Hepatocyte (in vitro differentiated cells): ENCODE results near the gene KY. TPM values are rescaled to one million over a fixed set of nuclear protein-coding genes. Genes with fewer than 3 reads are reported as not detected.

ENCODE experiments used
- DNase-seq: peaks from one replicate; pipeline ENCODE4 v3.0.0-alpha.2; 2016; ENCODE audit warnings: low spot score
- H2AFZ ChIP-seq: fragments of 200-600 bp; sonication (generic); 2 replicates; pipeline ENCODE4 v1.6.0; 2016; ENCODE audit warnings: antibody characterized with exemption, mild to moderate bottlenecking
- H3K27ac ChIP-seq: fragments of 200-600 bp; sonication (generic); 2 replicates; pipeline ENCODE4 v1.5.1; 2016; ENCODE audit warnings: mild to moderate bottlenecking
- H3K27me3 ChIP-seq: fragments of 200-600 bp; sonication (generic); 2 replicates; pipeline ENCODE4 v1.6.1; 2016
- H3K36me3 ChIP-seq: fragments of 200-600 bp; sonication (generic); replicated peaks from 2 replicates; pipeline ENCODE4 v1.5.1; 2016; ENCODE audit warnings: low read depth; ENCODE audit not compliant: insufficient read depth
- H3K4me1 ChIP-seq: fragments of 200-600 bp; sonication (generic); 2 replicates; pipeline ENCODE4 v1.5.1; 2016; ENCODE audit warnings: mild to moderate bottlenecking, moderate library complexity; ENCODE audit not compliant: insufficient read depth
- H3K4me2 ChIP-seq: fragments of 200-600 bp; sonication (generic); 2 replicates; pipeline ENCODE4 v1.6.0; 2016
- H3K4me3 ChIP-seq: fragments of 200-600 bp; sonication (generic); 2 replicates; pipeline ENCODE4 v1.5.1; 2016; ENCODE audit warnings: mild to moderate bottlenecking
- H3K79me2 ChIP-seq: fragments of 200-600 bp; sonication (generic); 2 replicates; pipeline ENCODE4 v1.6.0; 2017; ENCODE audit warnings: mild to moderate bottlenecking
- H3K9me2 ChIP-seq: fragments of 200-600 bp; sonication (generic); replicated peaks from 2 replicates; pipeline ENCODE4 v1.6.0; 2017; ENCODE audit warnings: mild to moderate bottlenecking; ENCODE audit not compliant: insufficient read depth
- H3K9me3 ChIP-seq: fragments of 200-600 bp; sonication (generic); 2 replicates; pipeline ENCODE4 v1.5.1; 2016; ENCODE audit warnings: low read depth, mild to moderate bottlenecking
- H4K20me1 ChIP-seq: fragments of 200-600 bp; sonication (generic); 2 replicates; pipeline ENCODE4 v1.6.0; 2016; ENCODE audit warnings: mild to moderate bottlenecking; ENCODE audit not compliant: insufficient read depth, poor library complexity, severe bottlenecking
- EZH2 ChIP-seq: fragments of 200-600 bp; sonication (generic); IDR thresholded peaks from 2 replicates; pipeline ENCODE4 v1.6.1; 2016; ENCODE audit warnings: antibody characterized with exemption, mild to moderate bottlenecking, borderline replicate concordance
- EZH2phosphoT487 ChIP-seq: fragments of 200-600 bp; sonication (generic); IDR thresholded peaks from one replicate; pipeline ENCODE4 v1.6.1; 2018; ENCODE audit warnings: antibody characterized with exemption, mild to moderate bottlenecking, low read depth, moderate library complexity; ENCODE audit not compliant: unreplicated experiment, severe bottlenecking
- WGBS: methylation state at CpG from one replicate; pipeline ENCODE4 v1.1.6; 2016; ENCODE audit warnings: low lambda C conversion rate; ENCODE audit errors: missing lambda C conversion rate; 5-methylcytosine and 5-hydroxymethylcytosine counted together
- polyA plus RNA-seq: library from polyadenylated mRNA; unstranded; fragments of >200 nt; fragmentation: Nextera tagmentation; extraction: Ambion mirVana; gene quantifications from 2 replicates; pipeline ENCODE4 v1.2.1, GENCODE V29; 2016
- total RNA-seq: library from RNA; depleted of rRNA; stranded (reverse); fragments of >200 nt; gene quantifications from 2 replicates; pipeline ENCODE4 v1.2.3, GENCODE V29; 2014
- TF ChIP-seq, protein P1 (sequence below): fragments of 200-600 bp; sonication (generic); IDR thresholded peaks from 2 replicates; pipeline ENCODE4 v1.5.1; 2016; ENCODE audit warnings: antibody characterized with exemption, mild to moderate bottlenecking; ENCODE audit not compliant: poor library complexity

The KY gene
- total and polyA plus RNA-seq, 2 experiments from 2014 or later, result 0.53 to 1.6 TPM

DNA sequence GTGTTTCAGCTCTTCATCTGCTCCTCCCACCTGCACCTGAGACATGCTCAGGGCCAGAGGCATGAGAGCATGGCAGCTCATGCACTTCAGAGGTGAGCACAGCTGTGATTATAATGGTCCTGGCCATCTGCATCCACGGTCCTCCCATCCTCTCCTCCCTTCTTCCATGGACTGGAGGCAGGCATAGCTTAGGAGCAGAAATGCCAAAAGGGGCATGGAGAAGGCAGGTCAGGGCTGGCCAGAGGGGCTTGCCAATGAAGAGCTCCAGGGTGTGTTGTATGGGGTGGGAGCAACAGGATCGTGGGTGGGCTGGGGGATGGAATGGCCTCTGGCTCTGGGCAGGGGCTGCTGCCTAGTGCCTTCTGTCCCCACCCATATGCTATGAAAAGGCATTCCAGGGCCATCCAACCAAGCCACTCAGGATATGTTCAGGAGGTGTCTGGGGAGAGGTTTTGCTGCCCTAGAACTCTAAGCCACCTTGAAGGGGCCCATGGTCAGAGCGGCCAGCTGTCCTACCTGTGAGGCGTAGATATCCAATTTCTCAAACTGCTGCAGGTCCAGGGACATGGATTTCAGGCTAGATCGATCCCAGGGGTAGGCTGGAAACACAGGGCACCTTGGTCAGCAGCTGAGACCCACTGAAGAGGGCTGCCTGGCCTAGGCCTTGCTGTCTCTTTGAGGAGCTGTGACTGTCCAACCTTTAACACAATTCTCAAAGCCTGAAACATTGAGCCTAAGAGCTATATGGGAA, 26.1 kb downstream of the KY start:
- Histone ChIP-seq H4K20me1 (no peaks in the 10 kb centered on the region), H3K36me3 (no peaks in the 10 kb centered on the region), H2AFZ (no peak overlapping the region), H3K9me3 (no peaks in the 10 kb centered on the region), H3K4me1 (no peaks in the 10 kb centered on the region), H3K4me3 (no peak overlapping the region), H3K79me2 (no peaks in the 10 kb centered on the region), H3K4me2 (no peak overlapping the region), H3K27ac (no peak overlapping the region), H3K9me2 (no peaks in the 10 kb centered on the region), H3K27me3 (no peaks in the 10 kb centered on the region)
- TF ChIP-seq EZH2 (no peak), EZH2phosphoT487 (no peak)
- TF ChIP-seq, protein P1, sequence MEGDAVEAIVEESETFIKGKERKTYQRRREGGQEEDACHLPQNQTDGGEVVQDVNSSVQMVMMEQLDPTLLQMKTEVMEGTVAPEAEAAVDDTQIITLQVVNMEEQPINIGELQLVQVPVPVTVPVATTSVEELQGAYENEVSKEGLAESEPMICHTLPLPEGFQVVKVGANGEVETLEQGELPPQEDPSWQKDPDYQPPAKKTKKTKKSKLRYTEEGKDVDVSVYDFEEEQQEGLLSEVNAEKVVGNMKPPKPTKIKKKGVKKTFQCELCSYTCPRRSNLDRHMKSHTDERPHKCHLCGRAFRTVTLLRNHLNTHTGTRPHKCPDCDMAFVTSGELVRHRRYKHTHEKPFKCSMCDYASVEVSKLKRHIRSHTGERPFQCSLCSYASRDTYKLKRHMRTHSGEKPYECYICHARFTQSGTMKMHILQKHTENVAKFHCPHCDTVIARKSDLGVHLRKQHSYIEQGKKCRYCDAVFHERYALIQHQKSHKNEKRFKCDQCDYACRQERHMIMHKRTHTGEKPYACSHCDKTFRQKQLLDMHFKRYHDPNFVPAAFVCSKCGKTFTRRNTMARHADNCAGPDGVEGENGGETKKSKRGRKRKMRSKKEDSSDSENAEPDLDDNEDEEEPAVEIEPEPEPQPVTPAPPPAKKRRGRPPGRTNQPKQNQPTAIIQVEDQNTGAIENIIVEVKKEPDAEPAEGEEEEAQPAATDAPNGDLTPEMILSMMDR, result no peak
- 90% methylated on average over 5 of the region's 5 CpGs for WGBS
- DNase-seq, result no peak

DNA sequence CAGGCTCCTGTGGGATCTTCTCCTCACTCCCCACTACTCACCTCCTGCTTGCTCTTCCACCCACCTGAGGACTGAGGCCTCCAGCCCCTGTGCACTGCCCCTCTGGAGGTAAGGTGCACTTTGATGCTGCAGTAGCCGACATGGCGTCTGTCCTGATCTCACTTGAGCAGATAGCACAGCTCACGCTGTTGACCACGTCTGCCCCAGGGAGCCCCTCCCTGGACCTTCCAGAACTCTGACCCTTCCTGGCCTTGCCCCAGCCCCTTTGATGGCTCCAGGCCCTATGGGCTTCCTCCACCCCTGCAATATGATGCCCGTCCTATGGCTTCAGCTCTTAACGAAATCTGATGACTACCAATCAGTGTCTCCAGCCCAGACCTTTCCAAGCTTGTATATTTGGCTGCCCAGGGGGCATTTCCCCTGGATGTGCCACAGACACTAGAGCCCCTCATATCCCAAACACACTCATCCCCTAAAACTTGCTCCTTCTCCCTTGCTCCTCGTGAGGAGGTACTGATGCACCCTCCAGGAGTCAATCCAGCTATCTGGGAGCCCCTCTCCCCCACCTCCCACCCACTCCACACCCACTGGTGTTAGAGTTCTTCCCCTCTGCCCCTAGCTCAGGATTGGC, 27.1 kb downstream of the KY start:
- Histone ChIP-seq H3K79me2 (no peaks in the 10 kb centered on the region), H2AFZ (no peak overlapping the region), H3K4me2 (no peak overlapping the region), H3K9me2 (no peaks in the 10 kb centered on the region), H3K4me3 (no peak overlapping the region), H3K4me1 (no peaks in the 10 kb centered on the region), H3K27ac (no peak overlapping the region), H3K27me3 (no peaks in the 10 kb centered on the region), H4K20me1 (no peaks in the 10 kb centered on the region), H3K9me3 (no peaks in the 10 kb centered on the region), H3K36me3 (no peaks in the 10 kb centered on the region)
- no peak for DNase-seq
- no peak for TF ChIP-seq EZH2
- no peak for TF ChIP-seq EZH2phosphoT487
- TF ChIP-seq, protein P1, result no peak
- 83% methylated on average over 7 of the region's 7 CpGs for WGBS

DNA sequence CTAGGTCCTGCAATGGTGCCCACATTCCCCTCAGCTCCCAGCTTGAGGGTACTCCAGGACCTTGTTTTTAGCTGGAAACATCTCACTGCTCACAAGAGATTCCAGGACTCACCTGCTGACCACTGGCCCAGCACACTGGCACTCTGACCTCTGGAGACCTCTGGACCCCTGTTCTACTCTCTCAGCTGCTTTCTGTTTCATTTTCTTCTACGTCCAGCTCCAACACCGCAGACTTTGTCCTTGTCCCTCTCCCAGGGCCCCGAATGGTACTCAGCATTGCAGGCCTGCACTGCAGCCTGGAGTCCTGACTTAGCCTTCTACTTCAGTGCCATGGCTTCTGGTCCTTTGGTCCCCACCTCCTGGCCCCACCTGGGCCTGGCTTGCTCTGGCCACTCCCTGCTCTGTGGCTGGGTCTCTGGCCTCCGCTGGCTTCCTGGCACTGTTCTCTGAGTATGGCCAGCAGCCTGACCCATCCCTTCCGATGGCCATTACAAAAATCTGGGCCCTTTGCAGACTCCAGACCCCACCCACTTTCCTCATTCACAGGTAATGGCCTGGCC, 27.9 kb downstream of the KY start:
- TF ChIP-seq EZH2 (no peak), EZH2phosphoT487 (no peak)
- TF ChIP-seq, protein P1, result no peak
- Histone ChIP-seq H3K9me3 (no peaks in the 10 kb centered on the region), H3K4me2 (no peak overlapping the region), H3K9me2 (no peaks in the 10 kb centered on the region), H3K36me3 (no peaks in the 10 kb centered on the region), H3K4me3 (no peak overlapping the region), H4K20me1 (no peaks in the 10 kb centered on the region), H3K27me3 (no peaks in the 10 kb centered on the region), H3K4me1 (no peaks in the 10 kb centered on the region), H3K27ac (no peak overlapping the region), H3K79me2 (no peaks in the 10 kb centered on the region), H2AFZ (no peak overlapping the region)
- no peak for DNase-seq
- 65% methylated on average over 5 of the region's 5 CpGs for WGBS
